SU-DHL-6 (cell line): ENCODE results near the gene GRID1.

Experiments used
- H2AFZ ChIP-seq: fragments of 200-600 bp; sonication (generic); 2 replicates; pipeline ENCODE4 v1.6.1; 2014; ENCODE audit warnings: low read depth, mild to moderate bottlenecking, moderate library complexity, mixed read lengths, antibody characterized with exemption, low read length; ENCODE audit not compliant: severe bottlenecking
- H3F3A ChIP-seq: fragments of 200-600 bp; shearing (Covaris generic); 2 replicates; pipeline ENCODE4 v1.6.0; 2016; ENCODE audit warnings: antibody characterized with exemption, mild to moderate bottlenecking; ENCODE audit not compliant: insufficient read depth
- H3K27ac ChIP-seq: fragments of 200-600 bp; sonication (generic); 2 replicates; pipeline ENCODE4 v1.5.1; 2016; ENCODE audit warnings: low read depth, mild to moderate bottlenecking, low read length, moderate library complexity, mixed read lengths
- H3K27me3 ChIP-seq: fragments of 200-600 bp; sonication (generic), shearing (Covaris generic); 2 replicates; pipeline ENCODE4 v1.6.0; 2014; ENCODE audit warnings: mild to moderate bottlenecking, low read length
- H3K36me3 ChIP-seq: fragments of 200-600 bp; sonication (generic); 2 replicates; pipeline ENCODE4 v1.6.1; 2014; ENCODE audit warnings: mild to moderate bottlenecking, low read length, mixed read lengths
- H3K4me2 ChIP-seq: fragments of 300-600, 200-600 bp; shearing (Covaris generic), sonication (generic); 2 replicates; pipeline ENCODE4 v1.6.0; 2014; ENCODE audit warnings: low read length, low read depth, mild to moderate bottlenecking; ENCODE audit not compliant: poor library complexity, severe bottlenecking
- H3K4me3 ChIP-seq: fragments of 200-600 bp; sonication (generic); 2 replicates; pipeline ENCODE4 v1.5.1; 2014; ENCODE audit warnings: antibody characterized with exemption, low read length, mild to moderate bottlenecking, mixed read lengths; ENCODE audit not compliant: insufficient read depth, poor library complexity, severe bottlenecking
- H3K79me2 ChIP-seq: fragments of 200-600 bp; sonication (generic); 2 replicates; pipeline ENCODE4 v1.6.1; 2014; ENCODE audit warnings: mild to moderate bottlenecking, low read length, moderate library complexity; ENCODE audit not compliant: insufficient read depth
- H3K9ac ChIP-seq: fragments of 200-600 bp; sonication (generic); 2 replicates; pipeline ENCODE4 v1.7.0; 2014; ENCODE audit warnings: mild to moderate bottlenecking, low read length
- H3K9me2 ChIP-seq: fragments of 200-600 bp; sonication (generic); replicated peaks from 2 replicates; pipeline ENCODE4 v1.6.1; 2014; ENCODE audit warnings: low read length; ENCODE audit not compliant: insufficient read depth
- H3K9me3 ChIP-seq: fragments of 200-600 bp; sonication (generic); 2 replicates; pipeline ENCODE4 v1.6.1; 2014; ENCODE audit warnings: low read length, mixed read lengths; ENCODE audit not compliant: insufficient read depth
- H4K20me1 ChIP-seq: fragments of 200-600 bp; sonication (generic); 2 replicates; pipeline ENCODE4 v1.6.1; 2014; ENCODE audit warnings: low read depth, mild to moderate bottlenecking, antibody characterized with exemption, low read length, moderate library complexity, mixed read lengths
- EZH2phosphoT487 ChIP-seq: fragments of 200-600 bp; sonication (generic), shearing (Covaris generic); conservative IDR thresholded peaks from 2 replicates; pipeline ENCODE4 v1.6.1; 2018; ENCODE audit warnings: mild to moderate bottlenecking, antibody characterized with exemption, low read length, moderate library complexity, mixed read lengths
- TF ChIP-seq, protein P1 (sequence below): fragments of 200-600 bp; sonication (generic); IDR thresholded peaks from one replicate; pipeline ENCODE4 v1.5.1; 2017; ENCODE audit warnings: antibody characterized with exemption, mild to moderate bottlenecking, low read length, moderate library complexity; ENCODE audit not compliant: insufficient read depth, poor library complexity, severe bottlenecking

Gene GRID1

DNA sequence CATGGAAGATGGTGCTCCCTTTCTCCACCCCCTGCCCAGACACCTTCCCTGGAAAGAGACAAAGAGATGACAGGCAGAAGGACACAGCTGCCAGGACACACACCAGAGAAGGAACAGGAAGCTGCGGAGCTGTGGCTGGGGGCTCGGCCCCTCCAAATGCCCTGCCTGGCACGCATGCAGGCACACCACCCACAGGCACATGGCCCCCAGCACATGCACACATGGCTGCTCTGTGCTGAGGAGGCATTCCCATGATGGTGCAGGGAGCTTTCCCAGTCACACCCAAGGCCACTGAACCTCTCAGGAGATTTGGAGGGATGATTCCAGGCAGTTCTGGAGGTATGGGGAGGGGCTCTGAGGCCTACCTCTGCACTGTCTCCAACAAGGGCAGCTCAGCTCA, 143.3 kb downstream of the GRID1 start:
- TF ChIP-seq EZH2phosphoT487, result no peak
- TF ChIP-seq, protein P1, sequence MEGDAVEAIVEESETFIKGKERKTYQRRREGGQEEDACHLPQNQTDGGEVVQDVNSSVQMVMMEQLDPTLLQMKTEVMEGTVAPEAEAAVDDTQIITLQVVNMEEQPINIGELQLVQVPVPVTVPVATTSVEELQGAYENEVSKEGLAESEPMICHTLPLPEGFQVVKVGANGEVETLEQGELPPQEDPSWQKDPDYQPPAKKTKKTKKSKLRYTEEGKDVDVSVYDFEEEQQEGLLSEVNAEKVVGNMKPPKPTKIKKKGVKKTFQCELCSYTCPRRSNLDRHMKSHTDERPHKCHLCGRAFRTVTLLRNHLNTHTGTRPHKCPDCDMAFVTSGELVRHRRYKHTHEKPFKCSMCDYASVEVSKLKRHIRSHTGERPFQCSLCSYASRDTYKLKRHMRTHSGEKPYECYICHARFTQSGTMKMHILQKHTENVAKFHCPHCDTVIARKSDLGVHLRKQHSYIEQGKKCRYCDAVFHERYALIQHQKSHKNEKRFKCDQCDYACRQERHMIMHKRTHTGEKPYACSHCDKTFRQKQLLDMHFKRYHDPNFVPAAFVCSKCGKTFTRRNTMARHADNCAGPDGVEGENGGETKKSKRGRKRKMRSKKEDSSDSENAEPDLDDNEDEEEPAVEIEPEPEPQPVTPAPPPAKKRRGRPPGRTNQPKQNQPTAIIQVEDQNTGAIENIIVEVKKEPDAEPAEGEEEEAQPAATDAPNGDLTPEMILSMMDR, result no peak
- Histone ChIP-seq H3K4me2 (no peak overlapping the region), H2AFZ (no peak overlapping the region)

DNA sequence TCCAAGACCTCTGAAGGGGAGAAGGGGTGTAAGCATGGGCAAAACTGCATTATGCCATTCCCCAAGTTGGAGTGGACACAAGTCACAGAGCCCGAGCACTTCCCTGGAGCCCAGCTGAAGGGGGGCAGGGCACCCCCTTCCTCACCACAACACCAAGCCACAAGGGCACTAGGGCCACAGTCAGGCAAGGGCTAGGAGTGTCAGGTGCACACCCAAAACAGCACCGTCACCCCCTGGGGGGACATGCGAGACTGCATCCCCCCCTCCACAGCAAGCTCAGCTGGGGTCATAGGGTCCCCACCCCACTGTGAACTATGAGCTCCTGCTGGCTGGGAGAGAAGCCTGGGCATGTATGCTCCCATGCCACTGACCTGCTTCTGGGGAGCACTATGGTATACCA, 143.9 kb downstream of the GRID1 start:
- H4K20me1 ChIP-seq, result no peaks in the 10 kb centered on the region
- TF ChIP-seq EZH2phosphoT487, result no peak
- TF ChIP-seq, protein P1, result no peak

More for the DNA sequence above, 143.3 kb downstream of the GRID1 start:
- H3K4me3 ChIP-seq, result no peak overlapping the region
- H4K20me1 ChIP-seq, result no peaks in the 10 kb centered on the region
- H3K9me2 ChIP-seq, result no peaks in the 10 kb centered on the region
- H3K9me3 ChIP-seq, result no peaks in the 10 kb centered on the region
- no peaks in the 10 kb centered on the region for H3K79me2 ChIP-seq
- H3K27me3 ChIP-seq, result no peaks in the 10 kb centered on the region
- no peak overlapping the region for H3K9ac ChIP-seq
- H3K27ac ChIP-seq, result no peak overlapping the region
- H3K36me3 ChIP-seq, result no peaks in the 10 kb centered on the region
- H3F3A ChIP-seq, result no peaks in the 10 kb centered on the region

DNA sequence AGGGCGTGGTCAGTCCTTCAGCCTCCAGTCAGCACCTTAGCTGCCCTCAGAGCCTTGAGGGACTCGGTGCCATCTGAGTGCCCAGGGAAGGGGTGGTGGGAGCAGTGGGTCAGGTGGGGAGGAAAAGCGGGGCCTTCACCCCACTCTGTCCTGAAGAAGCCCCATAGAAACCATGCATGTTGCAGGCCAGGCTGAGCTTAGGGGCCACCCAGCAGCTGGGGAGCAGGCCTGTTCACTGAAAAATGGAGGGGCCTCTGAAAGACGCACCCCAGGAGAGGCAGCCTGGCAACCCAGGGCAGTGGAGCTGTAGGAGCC, 144.3 kb downstream of the GRID1 start:
- no peak overlapping the region for H3K4me3 ChIP-seq
- H4K20me1 ChIP-seq, result no peaks in the 10 kb centered on the region
- no peaks in the 10 kb centered on the region for H3K27me3 ChIP-seq
- no peak overlapping the region for H3K9ac ChIP-seq
- no peaks in the 10 kb centered on the region for H3K9me3 ChIP-seq
- H3K4me2 ChIP-seq, result no peak overlapping the region
- no peaks in the 10 kb centered on the region for H3K9me2 ChIP-seq
- no peak for TF ChIP-seq EZH2phosphoT487
- TF ChIP-seq, protein P1, result no peak
- no peak overlapping the region for H3K27ac ChIP-seq
- H3K36me3 ChIP-seq, result no peaks in the 10 kb centered on the region
- no peak overlapping the region for H2AFZ ChIP-seq
- no peaks in the 10 kb centered on the region for H3F3A ChIP-seq
- H3K79me2 ChIP-seq, result no peaks in the 10 kb centered on the region

More for the DNA sequence above, 143.9 kb downstream of the GRID1 start:
- H3K4me2 ChIP-seq, result no peak overlapping the region
- H3K4me3 ChIP-seq, result no peak overlapping the region
- H3K27ac ChIP-seq, result no peak overlapping the region
- H3K9me3 ChIP-seq, result no peaks in the 10 kb centered on the region
- H3K9me2 ChIP-seq, result no peaks in the 10 kb centered on the region
- no peaks in the 10 kb centered on the region for H3K36me3 ChIP-seq
- H3K79me2 ChIP-seq, result no peaks in the 10 kb centered on the region
- H3K9ac ChIP-seq, result no peak overlapping the region
- no peak overlapping the region for H2AFZ ChIP-seq
- no peaks in the 10 kb centered on the region for H3F3A ChIP-seq
- no peaks in the 10 kb centered on the region for H3K27me3 ChIP-seq
